GM23338 (cell line): ENCODE data around the gene STX4.

ENCODE experiments used
- CREB1 ChIP-seq: fragments of 250-450 bp; sonication (Bioruptor Pico); IDR thresholded peaks from 2 replicates; pipeline ENCODE4 v1.5.0; 2020; ENCODE audit warnings: low read depth, mild to moderate bottlenecking, moderate library complexity
- EZH2 ChIP-seq: fragments of 200-600 bp; sonication (generic); IDR thresholded peaks from one replicate; pipeline ENCODE4 v1.8.0; 2017; ENCODE audit warnings: antibody characterized with exemption, mild to moderate bottlenecking, low read depth; ENCODE audit not compliant: unreplicated experiment
- EZH2phosphoT487 ChIP-seq: fragments of 200-600 bp; sonication (generic); IDR thresholded peaks from one replicate; pipeline ENCODE4 v1.8.1; 2018; ENCODE audit warnings: antibody characterized with exemption; ENCODE audit not compliant: unreplicated experiment
- JUNB ChIP-seq: IDR thresholded peaks from one replicate; pipeline ENCODE4 v1.6.1; 2016; ENCODE audit warnings: antibody characterized with exemption; ENCODE audit not compliant: unreplicated experiment
- NANOG ChIP-seq: IDR thresholded peaks from 2 replicates; pipeline ENCODE4 v1.6.1; 2016; ENCODE audit warnings: antibody characterized with exemption, borderline replicate concordance
- POLR2AphosphoS5 ChIP-seq: IDR thresholded peaks from 2 replicates; pipeline ENCODE4 v1.6.1; 2016; ENCODE audit warnings: antibody characterized with exemption, low read depth
- STAT1 ChIP-seq: IDR thresholded peaks from one replicate; pipeline ENCODE4 v1.6.1; 2016; ENCODE audit warnings: antibody characterized with exemption; ENCODE audit not compliant: unreplicated experiment
- ZNF114 ChIP-seq: fragments of 250-450 bp; sonication (Bioruptor Pico); IDR thresholded peaks from 2 replicates; pipeline ENCODE4 v1.5.0; 2020; ENCODE audit warnings: mild to moderate bottlenecking, moderate library complexity
- ZNF331 ChIP-seq: fragments of 250-450 bp; sonication (Bioruptor Pico); IDR thresholded peaks from 2 replicates; pipeline ENCODE4 v1.5.0; 2020; ENCODE audit warnings: low read depth, mild to moderate bottlenecking, moderate library complexity
- TF ChIP-seq, protein P1 (sequence below), 2 experiments: fragments of 200-600 bp in 1 of 2; sonication (generic) in 1 of 2; conservative IDR thresholded peaks; 2 replicates each; pipeline versions ENCODE4 v1.5.1 to v1.6.1; 2016 to 2017; ENCODE audit warnings: antibody characterized with exemption in 2 of 2, low read depth in 2 of 2, mild to moderate bottlenecking in 2 of 2, moderate library complexity in 1 of 2
- TF ChIP-seq, protein P2 (sequence below): IDR thresholded peaks from one replicate; pipeline ENCODE4 v1.6.1; 2018; ENCODE audit warnings: antibody characterized with exemption; ENCODE audit not compliant: unreplicated experiment
- TF ChIP-seq, protein P3 (sequence below): IDR thresholded peaks from 2 replicates; pipeline ENCODE4 v1.6.1; 2016; ENCODE audit warnings: antibody characterized with exemption
- TF ChIP-seq, protein P4 (sequence below): fragments of 250-450 bp; sonication (Bioruptor Pico); IDR thresholded peaks from 2 replicates; pipeline ENCODE4 v1.5.0; 2020; ENCODE audit warnings: mild to moderate bottlenecking, moderate library complexity

DNA sequence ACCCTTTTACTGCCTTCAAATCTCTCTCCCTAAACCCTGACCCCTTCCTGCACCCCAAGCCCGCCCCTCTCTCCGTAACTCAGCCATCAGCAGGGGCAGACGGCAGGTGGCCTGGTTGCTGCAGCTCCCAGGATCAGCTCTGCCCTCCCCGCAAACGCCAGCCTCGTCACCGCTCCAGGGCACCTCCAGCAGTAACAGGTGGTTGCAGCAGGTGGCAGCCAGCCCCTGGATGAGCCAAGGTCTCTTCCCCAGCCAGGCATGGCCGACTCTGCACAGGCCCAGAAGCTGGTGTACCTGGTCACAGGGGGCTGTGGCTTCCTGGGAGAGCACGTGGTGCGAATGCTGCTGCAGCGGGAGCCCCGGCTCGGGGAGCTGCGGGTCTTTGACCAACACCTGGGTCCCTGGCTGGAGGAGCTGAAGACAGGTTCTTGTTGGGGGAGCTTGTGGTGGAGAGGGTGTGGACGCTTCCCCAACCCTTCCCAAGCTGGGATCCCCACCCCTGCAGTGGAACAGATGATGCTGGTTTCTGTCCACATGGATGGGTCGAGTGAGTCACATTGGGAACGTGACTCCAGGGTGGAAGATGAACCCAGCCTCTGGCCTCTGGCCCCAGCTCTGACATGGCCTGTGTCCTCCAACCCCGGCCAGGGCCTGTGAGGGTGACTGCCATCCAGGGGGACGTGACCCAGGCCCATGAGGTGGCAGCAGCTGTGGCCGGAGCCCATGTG, 47.8 kb upstream of the STX4 start:
- TF ChIP-seq, protein P1, sequence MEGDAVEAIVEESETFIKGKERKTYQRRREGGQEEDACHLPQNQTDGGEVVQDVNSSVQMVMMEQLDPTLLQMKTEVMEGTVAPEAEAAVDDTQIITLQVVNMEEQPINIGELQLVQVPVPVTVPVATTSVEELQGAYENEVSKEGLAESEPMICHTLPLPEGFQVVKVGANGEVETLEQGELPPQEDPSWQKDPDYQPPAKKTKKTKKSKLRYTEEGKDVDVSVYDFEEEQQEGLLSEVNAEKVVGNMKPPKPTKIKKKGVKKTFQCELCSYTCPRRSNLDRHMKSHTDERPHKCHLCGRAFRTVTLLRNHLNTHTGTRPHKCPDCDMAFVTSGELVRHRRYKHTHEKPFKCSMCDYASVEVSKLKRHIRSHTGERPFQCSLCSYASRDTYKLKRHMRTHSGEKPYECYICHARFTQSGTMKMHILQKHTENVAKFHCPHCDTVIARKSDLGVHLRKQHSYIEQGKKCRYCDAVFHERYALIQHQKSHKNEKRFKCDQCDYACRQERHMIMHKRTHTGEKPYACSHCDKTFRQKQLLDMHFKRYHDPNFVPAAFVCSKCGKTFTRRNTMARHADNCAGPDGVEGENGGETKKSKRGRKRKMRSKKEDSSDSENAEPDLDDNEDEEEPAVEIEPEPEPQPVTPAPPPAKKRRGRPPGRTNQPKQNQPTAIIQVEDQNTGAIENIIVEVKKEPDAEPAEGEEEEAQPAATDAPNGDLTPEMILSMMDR (conservative IDR thresholded peaks at IDR 0.05; ENCODE audit: low read depth in 2 of 2), result peak in 1 of 2 experiments; percentile 74; a peak in 2 of 4 replicates
- TF ChIP-seq EZH2 (no peak), JUNB (no peak), STAT1 (no peak), EZH2phosphoT487 (no peak), POLR2AphosphoS5 (peak; percentile 37; the same call in 1 of the 2 replicates), NANOG (no peak), CREB1 (CRISPR knock-in tag) (no peak), ZNF331 (CRISPR knock-in tag) (no peak), ZNF114 (CRISPR knock-in tag) (no peak)
- TF ChIP-seq, protein P2, sequence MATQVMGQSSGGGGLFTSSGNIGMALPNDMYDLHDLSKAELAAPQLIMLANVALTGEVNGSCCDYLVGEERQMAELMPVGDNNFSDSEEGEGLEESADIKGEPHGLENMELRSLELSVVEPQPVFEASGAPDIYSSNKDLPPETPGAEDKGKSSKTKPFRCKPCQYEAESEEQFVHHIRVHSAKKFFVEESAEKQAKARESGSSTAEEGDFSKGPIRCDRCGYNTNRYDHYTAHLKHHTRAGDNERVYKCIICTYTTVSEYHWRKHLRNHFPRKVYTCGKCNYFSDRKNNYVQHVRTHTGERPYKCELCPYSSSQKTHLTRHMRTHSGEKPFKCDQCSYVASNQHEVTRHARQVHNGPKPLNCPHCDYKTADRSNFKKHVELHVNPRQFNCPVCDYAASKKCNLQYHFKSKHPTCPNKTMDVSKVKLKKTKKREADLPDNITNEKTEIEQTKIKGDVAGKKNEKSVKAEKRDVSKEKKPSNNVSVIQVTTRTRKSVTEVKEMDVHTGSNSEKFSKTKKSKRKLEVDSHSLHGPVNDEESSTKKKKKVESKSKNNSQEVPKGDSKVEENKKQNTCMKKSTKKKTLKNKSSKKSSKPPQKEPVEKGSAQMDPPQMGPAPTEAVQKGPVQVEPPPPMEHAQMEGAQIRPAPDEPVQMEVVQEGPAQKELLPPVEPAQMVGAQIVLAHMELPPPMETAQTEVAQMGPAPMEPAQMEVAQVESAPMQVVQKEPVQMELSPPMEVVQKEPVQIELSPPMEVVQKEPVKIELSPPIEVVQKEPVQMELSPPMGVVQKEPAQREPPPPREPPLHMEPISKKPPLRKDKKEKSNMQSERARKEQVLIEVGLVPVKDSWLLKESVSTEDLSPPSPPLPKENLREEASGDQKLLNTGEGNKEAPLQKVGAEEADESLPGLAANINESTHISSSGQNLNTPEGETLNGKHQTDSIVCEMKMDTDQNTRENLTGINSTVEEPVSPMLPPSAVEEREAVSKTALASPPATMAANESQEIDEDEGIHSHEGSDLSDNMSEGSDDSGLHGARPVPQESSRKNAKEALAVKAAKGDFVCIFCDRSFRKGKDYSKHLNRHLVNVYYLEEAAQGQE, result no peak
- TF ChIP-seq, protein P3, sequence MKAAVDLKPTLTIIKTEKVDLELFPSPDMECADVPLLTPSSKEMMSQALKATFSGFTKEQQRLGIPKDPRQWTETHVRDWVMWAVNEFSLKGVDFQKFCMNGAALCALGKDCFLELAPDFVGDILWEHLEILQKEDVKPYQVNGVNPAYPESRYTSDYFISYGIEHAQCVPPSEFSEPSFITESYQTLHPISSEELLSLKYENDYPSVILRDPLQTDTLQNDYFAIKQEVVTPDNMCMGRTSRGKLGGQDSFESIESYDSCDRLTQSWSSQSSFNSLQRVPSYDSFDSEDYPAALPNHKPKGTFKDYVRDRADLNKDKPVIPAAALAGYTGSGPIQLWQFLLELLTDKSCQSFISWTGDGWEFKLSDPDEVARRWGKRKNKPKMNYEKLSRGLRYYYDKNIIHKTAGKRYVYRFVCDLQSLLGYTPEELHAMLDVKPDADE, result no peak
- TF ChIP-seq, protein P4, sequence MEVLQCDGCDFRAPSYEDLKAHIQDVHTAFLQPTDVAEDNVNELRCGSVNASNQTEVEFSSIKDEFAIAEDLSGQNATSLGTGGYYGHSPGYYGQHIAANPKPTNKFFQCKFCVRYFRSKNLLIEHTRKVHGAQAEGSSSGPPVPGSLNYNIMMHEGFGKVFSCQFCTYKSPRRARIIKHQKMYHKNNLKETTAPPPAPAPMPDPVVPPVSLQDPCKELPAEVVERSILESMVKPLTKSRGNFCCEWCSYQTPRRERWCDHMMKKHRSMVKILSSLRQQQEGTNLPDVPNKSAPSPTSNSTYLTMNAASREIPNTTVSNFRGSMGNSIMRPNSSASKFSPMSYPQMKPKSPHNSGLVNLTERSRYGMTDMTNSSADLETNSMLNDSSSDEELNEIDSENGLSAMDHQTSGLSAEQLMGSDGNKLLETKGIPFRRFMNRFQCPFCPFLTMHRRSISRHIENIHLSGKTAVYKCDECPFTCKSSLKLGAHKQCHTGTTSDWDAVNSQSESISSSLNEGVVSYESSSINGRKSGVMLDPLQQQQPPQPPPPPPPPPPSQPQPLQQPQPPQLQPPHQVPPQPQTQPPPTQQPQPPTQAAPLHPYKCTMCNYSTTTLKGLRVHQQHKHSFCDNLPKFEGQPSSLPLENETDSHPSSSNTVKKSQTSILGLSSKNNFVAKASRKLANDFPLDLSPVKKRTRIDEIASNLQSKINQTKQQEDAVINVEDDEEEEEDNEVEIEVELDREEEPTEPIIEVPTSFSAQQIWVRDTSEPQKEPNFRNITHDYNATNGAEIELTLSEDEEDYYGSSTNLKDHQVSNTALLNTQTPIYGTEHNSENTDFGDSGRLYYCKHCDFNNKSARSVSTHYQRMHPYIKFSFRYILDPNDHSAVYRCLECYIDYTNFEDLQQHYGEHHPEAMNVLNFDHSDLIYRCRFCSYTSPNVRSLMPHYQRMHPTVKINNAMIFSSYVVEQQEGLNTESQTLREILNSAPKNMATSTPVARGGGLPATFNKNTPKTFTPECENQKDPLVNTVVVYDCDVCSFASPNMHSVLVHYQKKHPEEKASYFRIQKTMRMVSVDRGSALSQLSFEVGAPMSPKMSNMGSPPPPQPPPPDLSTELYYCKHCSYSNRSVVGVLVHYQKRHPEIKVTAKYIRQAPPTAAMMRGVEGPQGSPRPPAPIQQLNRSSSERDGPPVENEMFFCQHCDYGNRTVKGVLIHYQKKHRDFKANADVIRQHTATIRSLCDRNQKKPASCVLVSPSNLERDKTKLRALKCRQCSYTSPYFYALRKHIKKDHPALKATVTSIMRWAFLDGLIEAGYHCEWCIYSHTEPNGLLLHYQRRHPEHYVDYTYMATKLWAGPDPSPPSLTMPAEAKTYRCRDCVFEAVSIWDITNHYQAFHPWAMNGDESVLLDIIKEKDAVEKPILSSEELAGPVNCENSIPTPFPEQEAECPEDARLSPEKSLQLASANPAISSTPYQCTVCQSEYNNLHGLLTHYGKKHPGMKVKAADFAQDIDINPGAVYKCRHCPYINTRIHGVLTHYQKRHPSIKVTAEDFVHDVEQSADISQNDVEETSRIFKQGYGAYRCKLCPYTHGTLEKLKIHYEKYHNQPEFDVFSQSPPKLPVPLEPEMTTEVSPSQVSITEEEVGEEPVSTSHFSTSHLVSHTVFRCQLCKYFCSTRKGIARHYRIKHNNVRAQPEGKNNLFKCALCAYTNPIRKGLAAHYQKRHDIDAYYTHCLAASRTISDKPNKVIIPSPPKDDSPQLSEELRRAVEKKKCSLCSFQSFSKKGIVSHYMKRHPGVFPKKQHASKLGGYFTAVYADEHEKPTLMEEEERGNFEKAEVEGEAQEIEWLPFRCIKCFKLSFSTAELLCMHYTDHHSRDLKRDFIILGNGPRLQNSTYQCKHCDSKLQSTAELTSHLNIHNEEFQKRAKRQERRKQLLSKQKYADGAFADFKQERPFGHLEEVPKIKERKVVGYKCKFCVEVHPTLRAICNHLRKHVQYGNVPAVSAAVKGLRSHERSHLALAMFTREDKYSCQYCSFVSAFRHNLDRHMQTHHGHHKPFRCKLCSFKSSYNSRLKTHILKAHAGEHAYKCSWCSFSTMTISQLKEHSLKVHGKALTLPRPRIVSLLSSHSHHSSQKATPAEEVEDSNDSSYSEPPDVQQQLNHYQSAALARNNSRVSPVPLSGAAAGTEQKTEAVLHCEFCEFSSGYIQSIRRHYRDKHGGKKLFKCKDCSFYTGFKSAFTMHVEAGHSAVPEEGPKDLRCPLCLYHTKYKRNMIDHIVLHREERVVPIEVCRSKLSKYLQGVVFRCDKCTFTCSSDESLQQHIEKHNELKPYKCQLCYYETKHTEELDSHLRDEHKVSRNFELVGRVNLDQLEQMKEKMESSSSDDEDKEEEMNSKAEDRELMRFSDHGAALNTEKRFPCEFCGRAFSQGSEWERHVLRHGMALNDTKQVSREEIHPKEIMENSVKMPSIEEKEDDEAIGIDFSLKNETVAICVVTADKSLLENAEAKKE (CRISPR knock-in tag), result no peak
